ENCODE results near the gene A2ML1.
A peak's percentile ranks its signal among the peaks of the same experiment; 100 is the strongest.

Gene A2ML1

DNA sequence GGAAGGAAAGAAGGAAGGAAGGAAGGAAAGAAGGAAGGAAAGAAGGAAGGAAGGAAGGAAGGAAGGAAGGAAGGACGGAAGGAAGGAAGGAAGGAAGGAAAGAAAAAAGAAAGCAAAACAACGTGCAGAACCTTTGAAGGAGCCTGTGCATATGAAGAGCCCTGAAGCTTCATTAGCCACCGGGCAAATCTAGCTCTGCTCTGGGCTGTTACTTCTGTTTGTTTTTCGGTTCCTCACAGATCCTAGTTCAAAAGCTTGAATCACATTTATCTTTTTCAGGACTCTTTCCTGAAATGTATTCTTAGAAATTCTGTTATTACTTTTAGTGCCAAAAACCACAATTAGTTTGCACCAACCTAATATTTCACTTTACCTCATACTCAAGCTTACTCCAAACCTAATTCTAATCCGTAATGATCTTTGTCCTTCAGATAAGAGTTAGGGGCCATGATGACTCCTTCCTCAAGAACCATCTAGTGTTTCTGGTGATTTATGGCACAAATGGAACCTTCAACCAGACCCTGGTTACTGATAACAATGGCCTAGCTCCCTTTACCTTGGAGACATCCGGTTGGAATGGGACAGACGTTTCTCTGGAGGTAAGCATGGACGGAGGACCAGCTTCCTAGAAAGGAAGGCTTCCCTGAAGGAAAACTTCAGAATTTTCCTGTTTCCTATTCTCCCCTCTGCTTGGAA, 18.7 kb downstream of the A2ML1 start:
- no peak for ATAC-seq
- TF ChIP-seq GLIS3 (CRISPR knock-in tag; IDR thresholded peaks at IDR 0.05) (no peak), PPARA (CRISPR knock-in tag; IDR thresholded peaks at IDR 0.05; ENCODE audit: borderline replicate concordance) (no peak), ZFP3 (CRISPR knock-in tag; IDR thresholded peaks at IDR 0.05) (no peak), ESRRG (CRISPR knock-in tag; IDR thresholded peaks at IDR 0.05) (no peak), CREB5 (CRISPR knock-in tag; IDR thresholded peaks at IDR 0.05; ENCODE audit: low read depth) (no peak), ZNF8 (CRISPR knock-in tag; IDR thresholded peaks at IDR 0.05) (no peak), ZNF565 (CRISPR knock-in tag; conservative IDR thresholded peaks at IDR 0.05; ENCODE audit: low read depth) (no peak)

DNA sequence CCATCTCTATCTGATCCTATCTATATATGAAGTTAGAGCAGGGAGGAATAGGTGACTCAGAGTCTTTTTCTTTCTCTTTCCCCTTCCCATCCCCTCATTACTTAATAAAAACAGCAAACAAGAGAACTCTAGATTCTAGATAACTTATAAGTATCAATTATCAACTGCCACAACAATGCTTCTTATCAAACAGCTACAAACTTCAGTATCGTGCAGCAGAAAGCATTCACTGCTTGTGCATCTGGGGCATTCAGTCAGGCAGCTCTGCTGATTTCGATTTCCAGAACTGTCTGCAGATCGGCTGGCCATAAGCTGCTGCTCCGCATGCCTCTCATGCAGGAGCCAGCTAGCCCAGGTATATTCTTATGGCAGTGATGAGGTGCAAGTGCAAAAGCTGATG, 19.4 kb downstream of the A2ML1 start:
- ATAC-seq = no peak; the same call in 2 of the 3 replicates
- TF ChIP-seq TSHZ2 (CRISPR knock-in tag; IDR thresholded peaks at IDR 0.05) (no peak), ESRRG (CRISPR knock-in tag; IDR thresholded peaks at IDR 0.05) (no peak), GLIS3 (CRISPR knock-in tag; IDR thresholded peaks at IDR 0.05) (no peak), ZFP3 (CRISPR knock-in tag; IDR thresholded peaks at IDR 0.05) (no peak), TOX (CRISPR knock-in tag; IDR thresholded peaks at IDR 0.05; ENCODE audit: borderline replicate concordance) (no peak), ARNTL (CRISPR knock-in tag; IDR thresholded peaks at IDR 0.05; ENCODE audit: borderline replicate concordance, low read depth) (no peak), ZNF70 (CRISPR knock-in tag; IDR thresholded peaks at IDR 0.05) (no peak), CSDC2 (CRISPR knock-in tag; IDR thresholded peaks at IDR 0.05) (no peak), ZFP30 (CRISPR knock-in tag; IDR thresholded peaks at IDR 0.05) (no peak), BACH2 (CRISPR knock-in tag; IDR thresholded peaks at IDR 0.05; ENCODE audit: borderline replicate concordance) (no peak), ZNF8 (CRISPR knock-in tag; IDR thresholded peaks at IDR 0.05) (no peak)
- TF ChIP-seq, protein P1, sequence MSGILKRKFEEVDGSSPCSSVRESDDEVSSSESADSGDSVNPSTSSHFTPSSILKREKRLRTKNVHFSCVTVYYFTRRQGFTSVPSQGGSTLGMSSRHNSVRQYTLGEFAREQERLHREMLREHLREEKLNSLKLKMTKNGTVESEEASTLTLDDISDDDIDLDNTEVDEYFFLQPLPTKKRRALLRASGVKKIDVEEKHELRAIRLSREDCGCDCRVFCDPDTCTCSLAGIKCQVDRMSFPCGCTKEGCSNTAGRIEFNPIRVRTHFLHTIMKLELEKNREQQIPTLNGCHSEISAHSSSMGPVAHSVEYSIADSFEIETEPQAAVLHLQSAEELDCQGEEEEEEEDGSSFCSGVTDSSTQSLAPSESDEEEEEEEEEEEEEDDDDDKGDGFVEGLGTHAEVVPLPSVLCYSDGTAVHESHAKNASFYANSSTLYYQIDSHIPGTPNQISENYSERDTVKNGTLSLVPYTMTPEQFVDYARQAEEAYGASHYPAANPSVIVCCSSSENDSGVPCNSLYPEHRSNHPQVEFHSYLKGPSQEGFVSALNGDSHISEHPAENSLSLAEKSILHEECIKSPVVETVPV (CRISPR knock-in tag; IDR thresholded peaks at IDR 0.05) = no peak
- TF ChIP-seq, protein P2, sequence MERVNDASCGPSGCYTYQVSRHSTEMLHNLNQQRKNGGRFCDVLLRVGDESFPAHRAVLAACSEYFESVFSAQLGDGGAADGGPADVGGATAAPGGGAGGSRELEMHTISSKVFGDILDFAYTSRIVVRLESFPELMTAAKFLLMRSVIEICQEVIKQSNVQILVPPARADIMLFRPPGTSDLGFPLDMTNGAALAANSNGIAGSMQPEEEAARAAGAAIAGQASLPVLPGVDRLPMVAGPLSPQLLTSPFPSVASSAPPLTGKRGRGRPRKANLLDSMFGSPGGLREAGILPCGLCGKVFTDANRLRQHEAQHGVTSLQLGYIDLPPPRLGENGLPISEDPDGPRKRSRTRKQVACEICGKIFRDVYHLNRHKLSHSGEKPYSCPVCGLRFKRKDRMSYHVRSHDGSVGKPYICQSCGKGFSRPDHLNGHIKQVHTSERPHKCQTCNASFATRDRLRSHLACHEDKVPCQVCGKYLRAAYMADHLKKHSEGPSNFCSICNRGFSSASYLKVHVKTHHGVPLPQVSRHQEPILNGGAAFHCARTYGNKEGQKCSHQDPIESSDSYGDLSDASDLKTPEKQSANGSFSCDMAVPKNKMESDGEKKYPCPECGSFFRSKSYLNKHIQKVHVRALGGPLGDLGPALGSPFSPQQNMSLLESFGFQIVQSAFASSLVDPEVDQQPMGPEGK (CRISPR knock-in tag; IDR thresholded peaks at IDR 0.05; ENCODE audit: borderline replicate concordance) = no peak

DNA sequence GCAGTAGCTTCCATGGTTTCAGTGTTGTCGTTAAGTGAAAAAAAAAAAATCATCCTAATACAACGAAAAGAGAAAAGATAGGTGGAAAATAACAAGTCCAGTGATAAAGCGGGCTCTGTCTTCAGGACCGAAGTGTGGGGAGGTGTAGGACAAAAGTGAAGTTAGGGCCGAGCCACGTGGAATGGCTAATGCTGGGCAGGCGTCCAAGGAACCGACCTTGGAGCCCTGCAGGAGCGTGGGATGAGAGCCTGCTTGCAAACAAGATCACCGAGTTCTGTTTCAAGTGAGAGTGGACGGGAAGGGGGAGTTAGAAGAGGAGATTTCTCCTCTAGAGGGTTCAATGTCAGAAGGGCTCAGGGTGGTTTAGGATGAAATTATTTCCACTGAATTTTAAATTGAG, 22.2 kb downstream of the A2ML1 start:
- TF ChIP-seq TOX (CRISPR knock-in tag; IDR thresholded peaks at IDR 0.05; ENCODE audit: borderline replicate concordance) = no peak
- TF ChIP-seq, protein P1 (CRISPR knock-in tag; IDR thresholded peaks at IDR 0.05) = no peak
- no peak for TF ChIP-seq CSDC2 (CRISPR knock-in tag; IDR thresholded peaks at IDR 0.05)
- TF ChIP-seq OSR1 (CRISPR knock-in tag; IDR thresholded peaks at IDR 0.05) = no peak
- TF ChIP-seq ZFP3 (CRISPR knock-in tag; IDR thresholded peaks at IDR 0.05) = no peak
- no peak for TF ChIP-seq TCF4 (CRISPR knock-in tag; IDR thresholded peaks at IDR 0.05; ENCODE audit: borderline replicate concordance)
- no peak for TF ChIP-seq ZC3H10 (CRISPR knock-in tag; IDR thresholded peaks at IDR 0.05)
- TF ChIP-seq ARNTL (CRISPR knock-in tag; IDR thresholded peaks at IDR 0.05; ENCODE audit: borderline replicate concordance, low read depth) = no peak
- TF ChIP-seq ZNF70 (CRISPR knock-in tag; IDR thresholded peaks at IDR 0.05) = no peak
- ATAC-seq = peak; percentile 31; the same call in 2 of the 3 replicates

Data from SK-N-SH treated with all-trans-retinoic acid at 6 μM for 48 hours (cell line).